HepG2 (cell line): Measurements from ENCODE around the gene CTIF.

Experiments used
- AFF4 ChIP-seq: sonication (generic); formaldehyde crosslinking; IDR thresholded peaks from 2 replicates; pipeline ENCODE4 v1.4.0; 2020; ENCODE audit warnings: missing genetic modification reagents
- POLR2AphosphoS5 ChIP-seq: IDR thresholded peaks from 2 replicates; pipeline ENCODE4 v1.6.1; 2012; ENCODE audit warnings: low read depth, low read length
- ZBTB42 ChIP-seq: sonication (generic); formaldehyde crosslinking; IDR thresholded peaks from 2 replicates; pipeline ENCODE4 v1.5.0; 2020; ENCODE audit warnings: mild to moderate bottlenecking, missing genetic modification reagents
- ZNF441 ChIP-seq: sonication (generic); formaldehyde crosslinking; IDR thresholded peaks from 2 replicates; pipeline ENCODE4 v1.7.0; 2021; ENCODE audit warnings: missing genetic modification reagents, borderline replicate concordance

- no peak for TF ChIP-seq POLR2AphosphoS5
- no peak for TF ChIP-seq AFF4
- TF ChIP-seq ZNF441: no peak
- TF ChIP-seq ZBTB42 (CRISPR knock-in tag): no peak
Observed at GRCh38 chr18:48819781-48820482, 281.1 kb downstream of the CTIF start.
